Adipose tissue (tissue), 3 donors: ENCODE data around the gene UNC79. TPM values are rescaled to one million over a fixed set of nuclear protein-coding genes. Genes with fewer than 3 reads are reported as not detected.
"Not testable (repeated sequence)": the region's sequence is repeated elsewhere in the genome, so short reads cannot be mapped to it uniquely, and the experiment has no call there.

Experiments
- H3K27ac ChIP-seq: one replicate; pipeline ENCODE4 v1.5.1; 2013; ENCODE audit warnings: low read depth, low read length
- WGBS, 3 donors: extraction: QIAGEN DNeasy Blood & Tissue Kit; methylation state at CpG; one replicate each; pipeline ENCODE4 v1.1.7; 2013; 5-methylcytosine and 5-hydroxymethylcytosine counted together
- polyA plus RNA-seq, 3 donors: library from polyadenylated mRNA; stranded (reverse); fragments of 200-250 nt; gene quantifications; one replicate each; pipeline ENCODE4 v1.2.3, GENCODE V29; 2013
- donor health status: healthy with polysubstance abuse.
- donor health status: Bipolar disorder and iron deficiency.
- donor health status: healthy.

The UNC79 gene
- under 1 TPM; 0.10 to 0.63 (median 0.11) TPM for polyA plus RNA-seq

DNA sequence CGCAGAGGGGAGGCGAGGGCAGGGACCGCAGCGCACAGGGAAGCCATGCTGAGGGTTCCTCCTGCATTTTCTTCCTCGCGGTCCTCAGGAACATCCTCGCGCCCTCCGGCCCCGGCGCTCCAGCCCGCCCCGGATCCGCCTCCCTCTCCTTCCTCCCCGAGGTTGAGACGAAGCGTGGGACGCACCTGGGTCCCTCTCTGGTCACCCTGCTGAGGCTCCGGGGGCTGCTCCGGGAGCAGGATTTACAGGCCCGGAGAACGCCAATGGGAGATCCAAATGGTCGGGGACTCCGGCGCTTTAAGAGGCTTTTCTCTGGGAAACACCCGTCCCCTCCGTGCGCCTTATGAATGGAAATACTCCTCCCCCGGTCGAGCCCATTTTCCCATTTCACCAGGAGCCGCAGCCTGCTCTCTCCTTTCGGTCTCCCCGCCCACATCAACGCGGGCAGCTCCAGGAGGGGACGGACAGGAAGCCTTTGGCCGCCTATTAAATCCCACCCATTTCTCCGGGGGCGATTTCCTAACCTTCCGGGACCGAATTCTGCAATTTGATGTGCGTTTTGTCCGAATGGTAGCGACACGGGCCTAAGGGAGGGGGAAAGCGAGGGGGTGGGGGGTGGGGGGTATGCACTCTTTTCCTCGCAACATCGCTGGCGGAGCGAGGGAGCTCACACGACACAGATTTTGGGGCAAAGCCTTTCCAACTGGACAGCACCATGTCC, at the start of gene UNC79:
Gene UNC79 (plus strand): TSS at position 625 of the 721 bp plus-strand sequence. CDS start 91 bp downstream, at position 716.
- no peak within 1 kb of the TSS for H3K27ac ChIP-seq

DNA sequence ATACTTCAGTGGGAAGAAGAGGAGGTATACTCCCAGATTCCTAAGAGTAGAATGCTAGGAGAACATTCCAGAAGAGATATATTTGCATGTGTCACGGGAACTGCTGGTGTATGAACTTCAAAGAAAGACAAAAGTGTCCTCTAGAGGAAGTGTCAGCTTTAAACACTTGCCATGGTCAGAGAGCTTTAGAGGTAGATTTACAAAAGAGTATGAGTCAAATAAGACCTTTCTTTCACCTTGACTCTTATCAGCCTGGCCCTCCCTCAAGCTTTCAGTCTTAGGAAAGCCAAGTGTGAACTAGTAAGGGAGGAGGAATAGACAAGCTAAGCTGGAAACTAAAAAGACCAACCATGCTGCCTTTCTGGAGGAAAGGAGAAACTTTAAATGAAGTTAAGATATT, 49.1 kb upstream of the UNC79 start:
- WGBS, 3 donors, result 32 to 64% (median 38%) methylated on average over 1 of the region's 1 CpG
- H3K27ac ChIP-seq, result no peak overlapping the region

More for the DNA sequence above, at the start of gene UNC79:
- 1 to 2% (median 2%) methylated on average over 51 of the region's 51 CpGs for WGBS, 3 donors

DNA sequence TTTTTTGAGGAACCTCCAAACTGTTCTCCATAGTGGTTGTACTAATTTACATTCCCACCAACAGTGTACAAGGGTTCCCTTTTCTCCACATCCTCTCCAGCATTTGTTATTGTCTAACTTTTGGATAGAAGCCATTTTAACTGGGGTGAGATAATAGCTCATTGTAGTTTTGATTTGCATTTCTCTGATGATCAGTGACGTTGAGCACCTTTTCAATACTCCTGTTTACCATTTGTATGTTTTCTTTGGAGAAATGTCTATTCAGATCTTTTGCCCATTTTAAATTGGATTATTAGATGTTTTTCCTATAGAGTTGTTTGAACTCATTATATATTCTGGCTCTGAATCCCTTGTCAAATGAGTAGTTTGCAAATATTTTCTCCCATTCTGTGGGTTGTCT, 46.5 kb upstream of the UNC79 start:
- not testable (repeated sequence) for H3K27ac ChIP-seq
- 54 to 63% (median 59%) methylated on average over 1 of the region's 1 CpG for WGBS, 3 donors

- no peak overlapping the region for H3K27ac ChIP-seq
Measured at GRCh38 chr14:93395231-93395630, 35.5 kb upstream of the UNC79 start.

GRCh38 chr14:93396456-93396855, 34.3 kb upstream of the UNC79 start:
- H3K27ac ChIP-seq, result no peak overlapping the region
- 85 to 97% (median 96%) methylated on average over 1 of the region's 1 CpG for WGBS, 3 donors

DNA sequence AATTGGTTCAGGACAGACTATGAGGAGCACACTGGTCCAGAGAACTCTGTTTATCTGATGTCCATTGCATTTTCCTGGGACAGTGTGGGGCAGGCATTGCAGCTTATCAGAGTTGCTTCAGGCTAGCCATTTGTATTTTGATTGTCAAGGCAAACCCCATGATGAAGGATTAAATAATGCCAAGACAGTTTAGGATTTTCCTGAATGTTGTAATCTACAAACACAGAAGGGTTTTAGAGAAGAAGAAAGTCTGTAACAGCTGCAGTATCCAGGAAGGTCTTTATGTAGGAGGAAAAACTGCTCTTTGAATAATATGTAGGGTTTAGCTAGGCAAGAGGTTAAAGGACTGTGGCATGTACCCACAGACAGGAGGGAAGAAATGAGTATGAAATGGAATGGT, 32.2 kb upstream of the UNC79 start:
- no peak overlapping the region for H3K27ac ChIP-seq

- H3K27ac ChIP-seq, result no peak overlapping the region
- WGBS, 3 donors, result 35 to 54% (median 49%) methylated on average over 3 of the region's 3 CpGs
Measured at GRCh38 chr14:93402951-93403350, 27.8 kb upstream of the UNC79 start.

DNA sequence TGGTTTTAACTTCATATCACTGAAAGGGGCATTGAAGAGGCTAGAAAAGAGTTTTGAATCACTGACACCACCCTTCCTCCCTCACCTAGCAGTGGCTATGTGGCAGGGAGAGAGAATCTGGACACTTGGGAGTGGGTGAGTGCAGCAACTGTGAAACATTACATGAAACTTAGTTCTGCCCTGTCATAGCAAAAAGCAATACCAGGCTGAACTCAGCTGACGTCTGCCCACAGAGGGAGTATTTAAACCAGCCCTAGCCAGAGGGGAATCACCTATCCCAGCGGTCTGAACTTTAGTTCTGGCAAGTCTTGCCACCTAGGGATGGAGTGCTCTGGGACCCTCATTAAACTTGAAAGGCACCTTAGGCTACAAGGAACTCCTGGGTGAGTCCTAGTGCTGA, 20.7 kb upstream of the UNC79 start:
- 69 to 80% (median 75%) methylated on average over 2 of the region's 2 CpGs for WGBS, 3 donors
- no peak overlapping the region for H3K27ac ChIP-seq

GRCh38 chr14:93410893-93411292, 19.8 kb upstream of the UNC79 start:
- 82 to 90% (median 85%) methylated on average over 3 of the region's 3 CpGs for WGBS, 3 donors
- no peak overlapping the region for H3K27ac ChIP-seq

DNA sequence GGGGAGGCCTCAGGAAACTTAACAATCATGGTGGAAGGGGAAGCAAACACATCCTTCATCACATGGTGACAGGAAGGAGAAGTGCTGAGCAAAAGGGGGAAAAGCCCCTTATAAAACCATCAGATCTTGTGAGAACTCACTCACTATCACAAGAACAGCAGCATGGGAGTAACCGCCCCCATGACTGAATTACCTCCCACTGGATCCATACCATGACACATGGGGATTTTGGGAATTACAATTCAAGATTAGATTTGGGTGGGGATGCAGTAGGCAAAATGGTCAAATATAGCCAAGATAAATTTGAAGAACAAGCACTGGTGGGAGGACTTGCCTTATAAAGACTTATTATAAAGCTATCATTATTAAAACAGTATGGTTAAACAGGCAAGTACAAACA, 5.6 kb upstream of the UNC79 start:
- 90 to 100% (median 95%) methylated on average over 1 of the region's 1 CpG for WGBS, 3 donors
- H3K27ac ChIP-seq, result not testable (repeated sequence)

DNA sequence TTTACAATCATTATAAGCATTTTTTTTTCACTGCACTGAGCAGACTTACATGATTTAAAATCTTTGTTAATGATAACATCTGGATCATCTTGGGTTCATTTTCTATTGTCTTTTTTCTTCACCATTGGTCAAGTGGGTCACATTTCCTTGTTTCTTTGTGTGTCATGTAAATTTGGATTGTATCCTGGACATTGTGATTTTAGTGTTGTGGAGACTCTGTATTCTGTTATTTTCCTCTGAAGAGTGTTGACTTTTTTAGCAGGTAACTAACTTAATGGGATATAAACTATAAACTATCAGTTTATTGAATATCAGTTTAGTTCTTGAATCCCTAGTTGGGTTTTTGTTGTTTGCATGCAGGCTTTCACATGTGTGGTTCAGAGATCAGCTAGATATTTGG, 4.0 kb upstream of the UNC79 start:
- no peak overlapping the region for H3K27ac ChIP-seq

DNA sequence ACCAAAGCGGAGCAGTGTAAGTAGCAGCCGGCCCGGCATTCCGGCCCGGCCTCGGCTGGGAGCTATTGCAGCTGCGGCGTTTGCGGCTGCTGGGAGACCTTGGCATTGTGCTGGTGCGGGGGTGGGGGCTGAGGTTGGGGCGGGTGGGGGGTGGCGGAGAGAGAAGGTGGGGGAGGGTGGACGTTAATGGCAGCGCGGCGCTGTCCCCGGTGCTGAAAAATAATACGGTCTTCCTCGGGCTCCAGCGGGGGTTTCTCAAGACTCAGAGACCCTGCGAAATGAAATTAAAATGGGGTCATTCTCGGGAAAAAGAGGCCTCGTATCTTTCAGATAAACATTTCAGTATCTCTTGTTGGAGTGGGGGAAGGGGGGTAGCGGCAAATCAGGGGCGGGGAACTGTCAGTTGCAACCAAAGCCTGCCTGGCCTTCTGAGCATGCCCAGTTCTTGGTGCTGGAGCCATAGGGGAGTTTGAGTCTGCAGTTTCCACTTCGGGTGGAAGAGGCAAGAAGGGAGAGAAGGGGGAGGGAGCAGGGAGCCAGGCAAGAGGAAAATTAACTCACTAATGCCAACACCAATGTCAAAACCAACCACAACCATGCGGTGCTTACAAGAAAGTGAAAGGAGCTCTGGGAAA, 414 bp downstream of the UNC79 start:
- WGBS, 3 donors, result 3 to 4% (median 4%) methylated on average over 27 of the region's 27 CpGs
- no peak overlapping the region for H3K27ac ChIP-seq

GRCh38 chr14:93454224-93454623, 23.5 kb downstream of the UNC79 start:
- 69 to 90% (median 82%) methylated on average over 1 of the region's 1 CpG for WGBS, 3 donors
- H3K27ac ChIP-seq, result no peak overlapping the region

- H3K27ac ChIP-seq, result no peak overlapping the region
Measured at GRCh38 chr14:93456356-93456755, 25.6 kb downstream of the UNC79 start.

- WGBS, 3 donors, result 84 to 88% (median 88%) methylated on average over 1 of the region's 1 CpG
Measured at GRCh38 chr14:93458234-93458633, 27.5 kb downstream of the UNC79 start.

DNA sequence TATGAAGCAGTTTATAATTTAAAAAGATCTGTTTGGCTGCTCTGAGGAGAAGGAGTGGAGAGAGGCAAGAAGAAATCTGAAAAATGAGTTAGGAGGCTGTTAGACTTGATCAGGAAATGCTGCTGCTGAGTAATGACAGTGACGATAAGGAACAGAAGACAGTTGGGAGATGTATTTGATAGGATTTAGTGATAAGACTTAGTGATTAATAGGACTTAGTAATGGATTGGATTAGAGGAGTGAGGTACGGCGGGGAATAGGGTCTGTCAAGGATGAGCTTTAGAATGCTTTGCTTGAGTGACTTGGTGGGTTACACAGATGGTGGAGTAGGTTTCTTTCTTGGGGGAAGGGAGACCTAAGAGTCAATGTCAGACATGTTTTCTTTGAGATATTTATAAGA, 31.7 kb downstream of the UNC79 start:
- WGBS, 3 donors, result 55 to 67% (median 56%) methylated on average over 3 of the region's 3 CpGs
- no peak overlapping the region for H3K27ac ChIP-seq

More at GRCh38 chr14:93458234-93458633, 27.5 kb downstream of the UNC79 start:
- no peak overlapping the region for H3K27ac ChIP-seq

- no peak overlapping the region for H3K27ac ChIP-seq
- 39 to 50% (median 44%) methylated on average over 5 of the region's 5 CpGs for WGBS, 3 donors
Measured at GRCh38 chr14:93464271-93464670, 33.5 kb downstream of the UNC79 start.

DNA sequence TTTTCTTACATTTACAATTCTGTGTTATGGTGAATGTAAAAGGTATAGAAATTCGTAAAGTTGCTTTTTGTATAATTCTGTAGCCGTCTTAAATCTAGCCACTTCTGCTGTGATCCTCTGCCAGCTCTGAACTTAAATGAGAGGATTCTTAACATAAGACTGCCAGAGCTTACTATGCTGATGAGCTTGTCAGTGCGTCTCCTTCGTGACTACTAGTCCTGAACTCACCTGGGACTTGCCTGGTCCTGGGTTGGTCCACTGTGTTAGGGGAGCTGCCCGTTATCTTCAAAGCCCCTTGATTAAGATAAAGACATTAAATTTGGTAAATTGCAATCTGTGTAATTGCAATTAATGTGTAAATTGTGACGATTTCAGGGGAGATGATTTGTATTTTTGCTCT, 44.7 kb downstream of the UNC79 start:
- 80 to 87% (median 82%) methylated on average over 6 of the region's 6 CpGs for WGBS, 3 donors
- no peak overlapping the region for H3K27ac ChIP-seq

GRCh38 chr14:93476305-93476704, 45.6 kb downstream of the UNC79 start:
- no peak overlapping the region for H3K27ac ChIP-seq
- WGBS, 3 donors, result 76 to 91% (median 89%) methylated on average over 3 of the region's 3 CpGs

DNA sequence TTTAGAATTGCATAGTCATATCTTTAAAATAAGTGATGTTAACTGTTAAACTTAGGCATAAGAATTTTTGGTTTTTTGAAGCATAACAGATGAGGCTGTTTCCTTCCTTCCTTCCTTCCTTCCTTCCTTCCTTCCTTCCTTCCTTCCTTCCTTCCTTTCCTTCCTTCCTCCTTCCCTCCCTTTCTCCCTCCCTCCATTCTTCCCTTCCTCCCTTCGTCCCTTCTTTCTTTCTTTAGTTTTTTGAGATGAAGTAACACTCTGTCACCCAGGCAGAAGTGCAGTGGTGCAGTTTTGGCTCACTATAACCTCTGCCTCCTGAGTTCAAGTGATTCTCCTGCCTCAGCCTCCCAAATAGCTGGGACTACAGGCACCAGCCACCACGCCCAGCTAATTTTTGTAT, 48.3 kb downstream of the UNC79 start:
- WGBS, 3 donors, result 62 to 76% (median 63%) methylated on average over 2 of the region's 2 CpGs
- not testable (repeated sequence) for H3K27ac ChIP-seq
